Neural cell (in vitro differentiated cells): ENCODE data around the gene DSCAML1. TPM values are rescaled to one million over a fixed set of nuclear protein-coding genes. Genes with fewer than 3 reads are reported as not detected.

Experiments
- H2AFZ ChIP-seq: fragments of 200-600, 300-800 bp; sonication (generic), shearing (Covaris generic); 2 replicates; pipeline ENCODE4 v1.6.0; 2014; ENCODE audit warnings: low read depth, mild to moderate bottlenecking, antibody characterized with exemption, low read length, moderate library complexity
- H3F3A ChIP-seq: fragments of 200-600 bp; shearing (Covaris generic); 2 replicates; pipeline ENCODE4 v1.6.1; 2016; ENCODE audit warnings: mild to moderate bottlenecking, moderate library complexity, mixed read lengths, antibody characterized with exemption, low read length; ENCODE audit not compliant: insufficient read depth, poor library complexity, severe bottlenecking
- H3K27ac ChIP-seq: fragments of 200-600, 300-800 bp; sonication (generic), shearing (Covaris generic); 2 replicates; pipeline ENCODE4 v1.5.1; 2014; ENCODE audit warnings: mild to moderate bottlenecking, low read length, moderate library complexity
- H3K27me3 ChIP-seq: fragments of 300-800, 200-600 bp; sonication (generic), shearing (Covaris generic); 2 replicates; pipeline ENCODE4 v1.6.0; 2014; ENCODE audit warnings: mild to moderate bottlenecking, low read depth, low read length, moderate library complexity; ENCODE audit not compliant: insufficient read depth
- H3K36me3 ChIP-seq: fragments of 300-800, 200-600 bp; sonication (generic), shearing (Covaris generic); 2 replicates; pipeline ENCODE4 v1.5.1; 2014; ENCODE audit warnings: mild to moderate bottlenecking, antibody characterized with exemption, low read length, moderate library complexity; ENCODE audit not compliant: insufficient read depth
- H3K4me2 ChIP-seq: fragments of 300-800, 200-600 bp; sonication (generic), shearing (Covaris generic); 2 replicates; pipeline ENCODE4 v1.6.0; 2014; ENCODE audit warnings: mild to moderate bottlenecking, low read length
- H3K4me3 ChIP-seq: fragments of 300-800, 200-600 bp; sonication (generic), shearing (Covaris generic); 2 replicates; pipeline ENCODE4 v1.5.1; 2014; ENCODE audit warnings: mild to moderate bottlenecking, low read length, moderate library complexity
- H3K79me2 ChIP-seq: fragments of 200-600 bp; shearing (Covaris generic); replicated peaks from 2 replicates; pipeline ENCODE4 v1.6.0; 2014; ENCODE audit warnings: mild to moderate bottlenecking, low read length, moderate library complexity; ENCODE audit not compliant: insufficient read depth
- H3K9ac ChIP-seq: fragments of 300-800, 200-600 bp; sonication (generic), shearing (Covaris generic); 2 replicates; pipeline ENCODE4 v1.6.1; 2016; ENCODE audit warnings: mild to moderate bottlenecking, low read length, mixed read lengths
- H3K9me2 ChIP-seq: fragments of 200-600 bp; shearing (Covaris generic); 2 replicates; pipeline ENCODE4 v1.6.1; 2016; ENCODE audit warnings: mild to moderate bottlenecking, low read length, mixed read lengths; ENCODE audit not compliant: insufficient read depth
- H3K9me3 ChIP-seq: fragments of 200-600, 300-800 bp; sonication (generic), shearing (Covaris generic); 2 replicates; pipeline ENCODE4 v1.6.1; 2016; ENCODE audit warnings: mild to moderate bottlenecking, mixed run types, low read length, moderate library complexity, mixed read lengths
- H4K20me1 ChIP-seq: fragments of 200-600 bp; shearing (Covaris generic); 2 replicates; pipeline ENCODE4 v1.6.1; 2016; ENCODE audit warnings: mild to moderate bottlenecking, mixed run types; ENCODE audit not compliant: insufficient read depth
- CTCF ChIP-seq: fragments of 450-650 bp; IDR thresholded peaks from 2 replicates; pipeline ENCODE4 v1.5.1; 2014; ENCODE audit warnings: antibody characterized with exemption, mild to moderate bottlenecking, moderate library complexity; ENCODE audit not compliant: poor library complexity, severe bottlenecking
- EP300 ChIP-seq: fragments of 450-650 bp; conservative IDR thresholded peaks from 2 replicates; pipeline ENCODE4 v1.6.1; 2014; ENCODE audit warnings: antibody characterized with exemption, mild to moderate bottlenecking, moderate library complexity; ENCODE audit not compliant: poor library complexity, severe bottlenecking
- EZH2 ChIP-seq: fragments of 200-600, 300-800 bp; shearing (Covaris generic), sonication (generic); IDR thresholded peaks from 2 replicates; pipeline ENCODE4 v1.6.1; 2014; ENCODE audit warnings: antibody characterized with exemption, low read length, borderline replicate concordance, mild to moderate bottlenecking; ENCODE audit not compliant: insufficient read depth, poor library complexity, severe bottlenecking
- MXI1 ChIP-seq: fragments of 450-650 bp; conservative IDR thresholded peaks from 2 replicates; pipeline ENCODE4 v1.6.1; 2014; ENCODE audit warnings: antibody characterized with exemption, mild to moderate bottlenecking; ENCODE audit not compliant: poor library complexity, severe bottlenecking
- POLR2AphosphoS5 ChIP-seq: IDR thresholded peaks from 2 replicates; pipeline ENCODE4 v1.6.1; 2012
- RAD21 ChIP-seq: fragments of 450-650 bp; conservative IDR thresholded peaks from 2 replicates; pipeline ENCODE4 v1.6.1; 2014; ENCODE audit warnings: antibody characterized with exemption, mild to moderate bottlenecking, moderate library complexity
- REST ChIP-seq: IDR thresholded peaks from 2 replicates; pipeline ENCODE4 v1.6.1; 2012; ENCODE audit warnings: borderline replicate concordance
- SMC3 ChIP-seq: fragments of 450-650 bp; conservative IDR thresholded peaks from 2 replicates; pipeline ENCODE4 v1.6.1; 2014; ENCODE audit warnings: antibody characterized with exemption, mild to moderate bottlenecking, moderate library complexity; ENCODE audit not compliant: poor library complexity
- TAF1 ChIP-seq: IDR thresholded peaks from 2 replicates; pipeline ENCODE4 v1.6.1; 2012; ENCODE audit warnings: low read depth
- polyA plus RNA-seq: library from polyadenylated mRNA; depleted of rRNA; stranded (reverse); fragments of >200 nt; gene quantifications from 2 replicates; pipeline ENCODE4 v1.2.3, GENCODE V29; 2014

DSCAML1 gene
- polyA plus RNA-seq, 1 donor from 2014 or later, result 1.3 TPM

GRCh38 chr11:117431436-117431835 lies 365.6 kb downstream of the DSCAML1 start:
- H3F3A ChIP-seq, result no peaks in the 10 kb centered on the region
- H3K79me2 ChIP-seq, result no peaks in the 10 kb centered on the region
- H3K27ac ChIP-seq, result no peak overlapping the region

GRCh38 chr11:117430293-117430955 lies 366.6 kb downstream of the DSCAML1 start:
- H3K4me2 ChIP-seq, result no peak overlapping the region
- H3K27me3 ChIP-seq, result no peaks in the 10 kb centered on the region
- H3K9me2 ChIP-seq, result no peaks in the 10 kb centered on the region
- no peaks in the 10 kb centered on the region for H3K36me3 ChIP-seq
- H3K4me3 ChIP-seq, result no peak overlapping the region
- no peaks in the 10 kb centered on the region for H4K20me1 ChIP-seq
- no peaks in the 10 kb centered on the region for H3K9me3 ChIP-seq
- H3K79me2 ChIP-seq, result no peaks in the 10 kb centered on the region
- no peak for TF ChIP-seq EZH2
- TF ChIP-seq REST, result no peak
- no peak for TF ChIP-seq POLR2AphosphoS5
- TF ChIP-seq SMC3, result no peak
- no peak for TF ChIP-seq CTCF
- TF ChIP-seq EP300, result no peak
- TF ChIP-seq MXI1, result no peak
- no peak for TF ChIP-seq RAD21
- TF ChIP-seq TAF1, result no peak
- H3K9ac ChIP-seq, result no peak overlapping the region
- no peak overlapping the region for H2AFZ ChIP-seq
- H3K27ac ChIP-seq, result no peak overlapping the region
- H3F3A ChIP-seq, result no peaks in the 10 kb centered on the region

More at GRCh38 chr11:117431436-117431835, 365.6 kb downstream of the DSCAML1 start:
- no peaks in the 10 kb centered on the region for H3K27me3 ChIP-seq
- H3K9ac ChIP-seq, result no peak overlapping the region
- H4K20me1 ChIP-seq, result no peaks in the 10 kb centered on the region
- no peak overlapping the region for H3K4me3 ChIP-seq
- H3K4me2 ChIP-seq, result no peak overlapping the region
- H3K36me3 ChIP-seq, result no peaks in the 10 kb centered on the region
- no peak for TF ChIP-seq CTCF
- no peak for TF ChIP-seq EP300
- TF ChIP-seq TAF1, result no peak
- no peak for TF ChIP-seq EZH2
- TF ChIP-seq SMC3, result no peak
- TF ChIP-seq RAD21, result no peak
- no peaks in the 10 kb centered on the region for H3K9me3 ChIP-seq
- H3K9me2 ChIP-seq, result no peaks in the 10 kb centered on the region
- H2AFZ ChIP-seq, result no peak overlapping the region
